HFF-Myc (cell line): Measurements from ENCODE around the gene CMC1.

ENCODE experiments used
- DNase-seq: peaks from one replicate; pipeline ENCODE4 v3.0.0-alpha.2; 2011; ENCODE audit warnings: low read depth; ENCODE audit errors: extremely low read depth
- H3K4me3 ChIP-seq: replicated peaks from 2 replicates; pipeline ENCODE4 v1.5.1; 2011; ENCODE audit warnings: low read depth, mild to moderate bottlenecking, control low read depth, low read length
- TF ChIP-seq, protein P1 (sequence below): IDR thresholded peaks from 2 replicates; pipeline ENCODE4 v1.5.1; 2012; ENCODE audit warnings: mild to moderate bottlenecking, low read depth, low read length, control low read depth; ENCODE audit errors: missing control alignments

Gene CMC1

DNA sequence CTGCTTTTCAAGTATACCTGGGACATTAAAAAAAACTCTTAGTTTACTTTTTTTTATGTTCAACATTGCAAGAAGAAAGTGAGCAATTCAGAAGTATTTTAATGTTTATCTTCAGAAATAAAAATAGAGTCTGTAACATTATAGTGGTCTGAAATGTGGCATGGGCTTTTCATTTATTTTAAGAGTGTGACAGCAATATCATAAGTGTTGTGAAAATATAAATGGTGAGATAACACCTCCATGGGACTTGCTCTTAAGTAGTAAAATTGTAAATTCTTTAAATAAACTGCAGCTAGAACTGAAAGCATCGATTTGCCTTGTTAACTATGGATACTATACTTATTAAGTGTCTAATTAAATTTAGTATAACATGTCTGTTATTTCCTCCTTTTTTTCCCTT is 58.3 kb downstream of the CMC1 start:
- TF ChIP-seq, protein P1, sequence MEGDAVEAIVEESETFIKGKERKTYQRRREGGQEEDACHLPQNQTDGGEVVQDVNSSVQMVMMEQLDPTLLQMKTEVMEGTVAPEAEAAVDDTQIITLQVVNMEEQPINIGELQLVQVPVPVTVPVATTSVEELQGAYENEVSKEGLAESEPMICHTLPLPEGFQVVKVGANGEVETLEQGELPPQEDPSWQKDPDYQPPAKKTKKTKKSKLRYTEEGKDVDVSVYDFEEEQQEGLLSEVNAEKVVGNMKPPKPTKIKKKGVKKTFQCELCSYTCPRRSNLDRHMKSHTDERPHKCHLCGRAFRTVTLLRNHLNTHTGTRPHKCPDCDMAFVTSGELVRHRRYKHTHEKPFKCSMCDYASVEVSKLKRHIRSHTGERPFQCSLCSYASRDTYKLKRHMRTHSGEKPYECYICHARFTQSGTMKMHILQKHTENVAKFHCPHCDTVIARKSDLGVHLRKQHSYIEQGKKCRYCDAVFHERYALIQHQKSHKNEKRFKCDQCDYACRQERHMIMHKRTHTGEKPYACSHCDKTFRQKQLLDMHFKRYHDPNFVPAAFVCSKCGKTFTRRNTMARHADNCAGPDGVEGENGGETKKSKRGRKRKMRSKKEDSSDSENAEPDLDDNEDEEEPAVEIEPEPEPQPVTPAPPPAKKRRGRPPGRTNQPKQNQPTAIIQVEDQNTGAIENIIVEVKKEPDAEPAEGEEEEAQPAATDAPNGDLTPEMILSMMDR = no peak
- no peak for DNase-seq
- H3K4me3 ChIP-seq = no peak overlapping the region

DNA sequence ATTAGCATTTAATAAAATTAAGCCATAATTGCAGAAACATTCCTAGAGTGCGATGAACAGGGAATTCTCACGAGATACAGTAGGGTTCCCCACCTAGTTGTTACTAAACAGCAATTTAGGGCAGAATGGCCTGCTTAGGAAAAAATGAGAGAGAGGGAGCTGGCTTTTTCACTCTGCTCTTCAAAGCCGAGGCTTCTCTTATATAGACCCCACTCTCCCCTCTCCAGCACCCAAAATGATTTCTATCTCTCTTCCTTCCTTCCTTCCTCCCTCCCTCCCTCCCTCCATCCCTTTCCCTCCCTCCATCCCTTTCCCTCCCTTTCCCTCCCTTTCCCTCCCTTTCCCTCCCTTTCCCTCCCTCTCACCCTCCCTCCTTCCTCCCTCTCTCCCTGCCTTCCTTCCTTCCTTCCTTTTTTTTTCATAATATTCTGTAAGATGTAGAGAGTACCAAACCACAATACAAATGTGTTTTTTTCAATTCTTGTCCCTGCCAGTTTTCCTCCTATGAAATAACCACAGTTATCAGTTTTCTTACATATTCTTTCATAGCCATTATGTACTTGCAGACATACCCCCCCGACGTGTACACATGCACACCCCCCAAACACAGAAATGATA is 59.0 kb downstream of the CMC1 start:
- no peak for DNase-seq
- TF ChIP-seq, protein P1 = no peak
- H3K4me3 ChIP-seq = no peak overlapping the region

DNA sequence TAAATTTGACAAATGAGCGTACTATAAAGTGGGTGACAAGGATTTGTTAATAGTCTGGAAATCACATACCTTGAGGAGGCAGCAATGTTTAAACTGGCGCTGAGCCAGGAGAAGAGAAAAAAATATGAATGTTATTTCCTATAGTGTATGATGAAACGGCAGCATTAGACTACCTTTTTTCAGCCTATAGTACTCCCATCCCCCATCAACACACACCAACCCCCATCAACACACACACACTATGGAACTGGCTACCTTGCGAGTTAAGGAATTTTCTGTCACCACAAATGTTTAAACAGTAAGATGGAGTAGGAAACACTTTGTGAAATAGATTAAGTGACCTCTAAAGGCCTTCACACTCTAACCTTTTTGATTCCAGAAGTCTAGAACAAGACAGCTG is 60.3 kb downstream of the CMC1 start:
- no peak for DNase-seq
- TF ChIP-seq, protein P1 = no peak
- H3K4me3 ChIP-seq = no peak overlapping the region

DNA sequence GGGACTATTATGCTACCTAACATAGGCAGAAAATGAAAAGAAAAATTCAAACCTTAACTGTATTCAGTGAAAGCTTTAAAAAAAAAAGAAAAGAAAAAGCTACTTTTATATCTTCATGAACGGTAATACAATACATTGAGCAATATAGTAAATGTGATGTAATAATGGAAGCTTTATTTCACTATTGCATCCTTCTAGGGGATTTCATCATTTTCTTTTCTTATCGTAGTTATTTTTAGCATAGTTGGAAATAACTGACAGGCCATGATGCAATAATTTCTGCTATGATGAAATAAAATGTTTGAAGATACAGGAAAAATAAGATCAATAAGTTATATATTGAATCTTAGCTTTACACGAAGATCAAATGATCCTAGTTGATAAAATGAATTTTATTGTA is 66.8 kb downstream of the CMC1 start:
- TF ChIP-seq, protein P1 = no peak

DNA sequence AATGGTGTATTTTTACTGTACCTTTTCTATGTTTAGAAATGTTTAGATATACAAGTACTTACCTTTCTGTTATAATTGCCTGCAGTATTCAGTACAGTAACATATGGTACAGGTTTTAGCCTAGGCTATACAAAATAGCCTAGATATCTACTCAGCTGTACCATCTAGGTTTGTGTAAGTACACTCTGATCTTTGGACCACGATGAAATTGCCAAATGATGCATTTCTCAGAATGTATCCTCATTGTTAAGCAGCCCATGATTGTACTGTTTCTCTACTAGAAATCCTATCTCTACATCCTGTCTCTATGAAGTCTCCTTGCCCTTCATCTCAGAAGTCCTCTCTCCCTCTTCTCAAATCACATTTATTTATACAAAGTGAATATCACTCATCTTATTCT is 74.3 kb downstream of the CMC1 start:
- H3K4me3 ChIP-seq = no peak overlapping the region
- DNase-seq = no peak
- TF ChIP-seq, protein P1 = no peak

More for the DNA sequence above, 66.8 kb downstream of the CMC1 start:
- no peak overlapping the region for H3K4me3 ChIP-seq
- no peak for DNase-seq

DNA sequence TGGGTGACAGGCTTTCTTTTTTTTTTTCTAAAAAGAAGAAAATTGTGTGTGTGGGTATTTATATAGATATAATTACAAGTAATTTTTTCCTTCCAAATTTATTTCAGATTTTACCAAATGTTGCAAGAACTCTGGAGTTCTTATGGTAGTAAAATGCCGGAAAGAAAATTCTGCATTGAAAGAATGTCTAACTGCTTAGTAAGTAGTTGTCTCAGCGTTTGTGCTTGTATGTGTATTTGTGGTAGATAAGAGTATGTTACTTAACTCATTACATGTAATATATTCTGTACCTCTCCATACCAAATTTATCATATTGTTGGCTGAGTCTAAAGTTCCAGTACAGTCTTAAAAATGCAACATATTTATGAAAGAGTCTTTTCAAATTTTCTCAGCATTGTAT is 74.8 kb downstream of the CMC1 start:
- no peak for DNase-seq
- TF ChIP-seq, protein P1 = no peak
- no peak overlapping the region for H3K4me3 ChIP-seq
